H1 (cell line): Measurements from ENCODE around the gene VGLL4. TPM values are rescaled to one million over a fixed set of nuclear protein-coding genes. Genes with fewer than 3 reads are reported as not detected.

ENCODE experiments used
- CTCF ChIA-PET: fragments of 300-600 bp; sonication (Branson Sonifier 250); formaldehyde crosslinking; loops from one replicate; lab custom pipeline; 2021; ENCODE audit not compliant: partially characterized antibody; lab: Charles Lee
- POLR2A ChIA-PET: fragments of 300-600 bp; sonication (Branson Sonifier 250); formaldehyde crosslinking; loops from one replicate; lab custom pipeline; 2021; ENCODE audit warnings: inconsistent platforms; ENCODE audit not compliant: partially characterized antibody; lab: Charles Lee
- DNase-seq, 2 experiments: peaks; one replicate each; pipeline versions ENCODE4 v3.0.0 to v3.0.0-alpha.2; 2010 to 2022; ENCODE audit warnings: low spot score in 2 of 2, low read depth in 1 of 2, mixed read lengths in 1 of 2
- FAIRE-seq: peaks from 2 replicates; lab custom pipeline; 2011; peaks lifted over from hg19 to GRCh38; lab: Jason Lieb, UNC
- H2AFZ ChIP-seq: 2 replicates; pipeline ENCODE4 v1.8.1; 2012; ENCODE audit warnings: low read length, inconsistent platforms
- H2AK5ac ChIP-seq: 2 replicates; pipeline ENCODE4 v1.6.1; 2013; ENCODE audit warnings: low read depth, low read length
- H2BK120ac ChIP-seq: replicated peaks from 2 replicates; pipeline ENCODE3; 2013; ENCODE audit warnings: low read depth, low read length, inconsistent platforms
- H2BK12ac ChIP-seq: 2 replicates; pipeline ENCODE4 v1.6.1; 2013; ENCODE audit warnings: low read depth, low read length
- H2BK15ac ChIP-seq: 2 replicates; pipeline ENCODE4 v1.6.1; 2013; ENCODE audit warnings: low read length
- H2BK20ac ChIP-seq: 2 replicates; pipeline ENCODE4 v1.6.1; 2013; ENCODE audit warnings: low read length
- H2BK5ac ChIP-seq: 2 replicates; pipeline ENCODE4 v1.6.1; 2013; ENCODE audit warnings: low read depth, low read length
- H3K14ac ChIP-seq: 2 replicates; pipeline ENCODE4 v1.6.1; 2013; ENCODE audit warnings: inconsistent platforms; ENCODE audit not compliant: insufficient read length
- H3K18ac ChIP-seq: 2 replicates; pipeline ENCODE4 v1.6.1; 2013; ENCODE audit warnings: low read length; ENCODE audit errors: extremely low read depth
- H3K23ac ChIP-seq: 2 replicates; pipeline ENCODE4 v1.6.1; 2013; ENCODE audit warnings: inconsistent platforms; ENCODE audit not compliant: insufficient read length
- H3K23me2 ChIP-seq: 2 replicates; pipeline ENCODE4 v1.6.1; 2013; ENCODE audit warnings: low read depth, low read length
- H3K27ac ChIP-seq: 2 replicates; pipeline ENCODE4 v1.6.1; 2011; ENCODE audit warnings: low read depth, low read length, inconsistent platforms
- H3K27me3 ChIP-seq, 4 experiments: replicated peaks in 1 of 4; 1 replicate in 1 of 4; 2 replicates in 3 of 4; pipeline versions ENCODE4 v1.6.1 to v1.8.1; 2011 to 2013; ENCODE audit warnings: low read length in 3 of 4, mild to moderate bottlenecking in 3 of 4, inconsistent platforms in 2 of 4, mixed read lengths in 2 of 4, moderate library complexity in 1 of 4; ENCODE audit not compliant: control insufficient read depth in 3 of 4, insufficient read depth in 3 of 4; ENCODE audit errors: extremely low read depth in 1 of 4
- H3K36me3 ChIP-seq, 4 experiments: 2 replicates each; pipeline versions ENCODE4 v1.6.1 to v1.8.1; 2011 to 2013; ENCODE audit warnings: mild to moderate bottlenecking in 4 of 4, low read length in 3 of 4, moderate library complexity in 2 of 4, control low read depth in 1 of 4, inconsistent platforms in 1 of 4; ENCODE audit not compliant: insufficient read depth in 4 of 4, control insufficient read depth in 2 of 4
- H3K4ac ChIP-seq: replicated peaks from 2 replicates; pipeline ENCODE3; 2013; ENCODE audit warnings: low read length, low read depth, mixed read lengths, inconsistent platforms; ENCODE audit not compliant: insufficient read length
- H3K4me1 ChIP-seq, 4 experiments: replicated peaks in 1 of 4; 1 replicate in 1 of 4; 2 replicates in 3 of 4; pipeline versions ENCODE4 v1.6.1 to v1.8.1; 2011 to 2013; ENCODE audit warnings: low read length in 3 of 4, inconsistent platforms in 2 of 4, mixed read lengths in 1 of 4; ENCODE audit not compliant: insufficient read depth in 4 of 4, control insufficient read depth in 3 of 4
- H3K4me2 ChIP-seq, 2 experiments: 2 replicates each; pipeline versions ENCODE4 v1.6.1 to v1.8.1; 2011 to 2013; ENCODE audit warnings: low read depth in 2 of 2, low read length in 2 of 2, control low read depth in 1 of 2, inconsistent platforms in 1 of 2, mild to moderate bottlenecking in 1 of 2; ENCODE audit not compliant: insufficient read depth in 1 of 2
- H3K4me3 ChIP-seq, 4 experiments: fragments of 200-600, 300-600 bp in 1 of 4; sonication (generic), shearing (Covaris generic), sonication (Bioruptor Twin) in 1 of 4; 2 replicates each; pipeline versions ENCODE4 v1.5.1 to v1.8.1; 2011 to 2016; ENCODE audit warnings: low read length in 4 of 4, low read depth in 3 of 4, control low read depth in 2 of 4, inconsistent platforms in 2 of 4, mild to moderate bottlenecking in 2 of 4, mixed read lengths in 1 of 4, moderate library complexity in 1 of 4; ENCODE audit not compliant: insufficient read depth in 2 of 4; ENCODE audit errors: extremely low read depth in 1 of 4
- H3K56ac ChIP-seq: replicated peaks from 2 replicates; pipeline ENCODE3; 2013; ENCODE audit warnings: low read depth, mild to moderate bottlenecking, mixed read lengths, low read length, inconsistent platforms; ENCODE audit not compliant: insufficient read length
- H3K79me1 ChIP-seq: 2 replicates; pipeline ENCODE4 v1.6.1; 2013; ENCODE audit warnings: low read depth, low read length, control low read depth
- H3K79me2 ChIP-seq, 2 experiments: 2 replicates each; pipeline versions ENCODE4 v1.6.1 to v1.8.1; 2012 to 2013; ENCODE audit warnings: low read length in 2 of 2, mild to moderate bottlenecking in 2 of 2, inconsistent platforms in 1 of 2; ENCODE audit not compliant: insufficient read depth in 2 of 2, control insufficient read depth in 1 of 2
- H3K9ac ChIP-seq, 4 experiments: replicated peaks in 1 of 4; 1 replicate in 1 of 4; 2 replicates in 3 of 4; pipeline versions ENCODE4 v1.6.1 to v1.8.1; 2011 to 2013; ENCODE audit warnings: low read depth in 3 of 4, low read length in 3 of 4, control low read depth in 2 of 4, mild to moderate bottlenecking in 2 of 4, moderate library complexity in 2 of 4, inconsistent platforms in 1 of 4; ENCODE audit errors: extremely low read depth in 1 of 4
- H3K9me3 ChIP-seq, 2 experiments: 2 replicates each; pipeline versions ENCODE4 v1.6.1 to v1.8.1; 2012 to 2013; ENCODE audit warnings: mild to moderate bottlenecking in 2 of 2, moderate library complexity in 2 of 2, control low read depth in 1 of 2, inconsistent platforms in 1 of 2, low read depth in 1 of 2, low read length in 1 of 2, mixed read lengths in 1 of 2; ENCODE audit not compliant: insufficient read depth in 2 of 2
- H4K20me1 ChIP-seq, 2 experiments: replicated peaks in 1 of 2; 2 replicates each; pipeline versions ENCODE3 to v1.8.1; 2011 to 2013; ENCODE audit warnings: inconsistent platforms in 2 of 2, low read length in 2 of 2, mild to moderate bottlenecking in 1 of 2; ENCODE audit not compliant: insufficient read depth in 2 of 2, control insufficient read depth in 1 of 2
- H4K5ac ChIP-seq: 2 replicates; pipeline ENCODE4 v1.6.1; 2013; ENCODE audit warnings: low read length, low read depth, mixed read lengths, inconsistent platforms; ENCODE audit not compliant: insufficient read length
- H4K8ac ChIP-seq: 2 replicates; pipeline ENCODE4 v1.8.0; 2013; ENCODE audit warnings: mild to moderate bottlenecking, moderate library complexity, low read length, inconsistent platforms; ENCODE audit not compliant: insufficient read depth; ENCODE audit errors: extremely low read depth
- H4K91ac ChIP-seq: replicated peaks from 2 replicates; pipeline ENCODE3; 2013; ENCODE audit warnings: low read length, mixed read lengths, inconsistent platforms; ENCODE audit not compliant: insufficient read length
- CHD1 ChIP-seq: IDR thresholded peaks from 2 replicates; pipeline ENCODE4 v1.6.1; 2012; ENCODE audit warnings: low read depth, low read length, improper control_type of control experiment
- CREB1 ChIP-seq: IDR thresholded peaks from 2 replicates; pipeline ENCODE4 v1.6.1; 2012; ENCODE audit warnings: inconsistent platforms
- GABPA ChIP-seq: IDR thresholded peaks from 2 replicates; pipeline ENCODE4 v1.6.1; 2011; ENCODE audit warnings: mild to moderate bottlenecking, low read length, moderate library complexity, borderline replicate concordance; ENCODE audit not compliant: insufficient read depth
- GTF2F1 ChIP-seq: IDR thresholded peaks from 2 replicates; pipeline ENCODE4 v1.6.1; 2012; ENCODE audit warnings: low read depth, low read length, improper control_type of control experiment, borderline replicate concordance
- RBBP5 ChIP-seq: IDR thresholded peaks from 2 replicates; pipeline ENCODE4 v1.7.1; 2012; ENCODE audit warnings: low read depth, mild to moderate bottlenecking, inconsistent platforms, low read length, moderate library complexity, borderline replicate concordance
- SIRT6 ChIP-seq: IDR thresholded peaks from one replicate; pipeline ENCODE4 v1.7.1; 2012; ENCODE audit warnings: low read length, inconsistent platforms
- polyA plus RNA-seq, 7 experiments: library from polyadenylated mRNA; depleted of rRNA in 3 of 7; stranded (reverse) in 5 of 7; unstranded in 2 of 7; fragments of >200 nt in 5 of 7; fragments of 200-250 nt in 2 of 7; gene quantifications; 1 replicate in 5 of 7; 2 replicates in 1 of 7; 4 replicates in 1 of 7; pipeline versions ENCODE4 v1.2.1 to v1.2.3, GENCODE V29; 2011 to 2013; ENCODE audit warnings: missing spikeins in 2 of 7, mixed read lengths in 2 of 7
- total RNA-seq: library from RNA; stranded (reverse); fragmentation: NEBNext Ultra II Directional; extraction: Animal tissue kit (Norgen Biotek cat#: 25700); gene quantifications from 2 replicates; pipeline ENCODE4 v1.2.1, GENCODE V29; 2021

VGLL4 gene
- total and polyA plus RNA-seq, 2 of the 8 experiments (the other 6 are each of a cell fraction or from before 2014, with no cell fraction given), result 45.1 to 50.0 TPM

DNA sequence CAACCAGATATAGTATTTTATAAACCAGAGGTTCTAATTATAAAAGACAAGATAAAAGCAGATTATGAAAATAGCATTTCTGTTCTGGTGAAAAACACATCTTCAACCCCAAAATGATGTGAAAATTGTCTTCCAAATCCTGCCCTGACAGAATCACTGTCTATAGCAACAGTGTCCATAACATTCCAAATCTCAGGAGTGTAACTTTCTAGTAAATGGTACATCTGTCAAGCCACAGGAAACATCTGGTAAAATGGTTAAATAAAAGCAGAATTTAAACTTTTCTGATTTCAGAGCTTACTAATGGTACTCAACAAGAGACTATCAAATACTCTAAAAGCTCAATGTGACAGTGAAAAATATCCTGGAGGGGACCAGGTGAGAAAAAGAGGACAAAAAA lies 60.5 kb downstream of the VGLL4 start:
- POLR2A ChIA-PET, result interaction anchor here (0.8 kb wide), 1 partner anchor 60 kb away, joined by 3 read pairs; the partner anchor contains the start of gene VGLL4
- H3K56ac ChIP-seq, result no peak overlapping the region
- H3K4me1 ChIP-seq, result peaks cover 5 to 18% (median 10%) of the 10 kb centered on the region in 4 experiments; a peak in 6 of 7 replicates
- peaks cover 7% of the 10 kb centered on the region for H3K79me1 ChIP-seq
- H3K27ac ChIP-seq, result no peak overlapping the region
- H2BK5ac ChIP-seq, result 0 out of 2 replicates have a peak overlapping the region, but pooled peaks have one; percentile 20
- no peak overlapping the region for H4K8ac ChIP-seq
- no peak overlapping the region for H4K5ac ChIP-seq
- H3K9me3 ChIP-seq, result no peaks in the 10 kb centered on the region
- 0 out of 2 replicates have a peak, but pooled peaks cover 3% of the 10 kb centered on the region for H3K23me2 ChIP-seq
- H2BK12ac ChIP-seq, result no peak overlapping the region
- CTCF ChIA-PET, result interaction anchor here (0.8 to 1.0 kb wide), 2 partner anchors 68 to 1164 kb away, joined by 3 read pairs; no protein-coding TSS in a partner anchor
- DNase-seq (no peak), FAIRE-seq (no peak)
- no peak overlapping the region for H2AK5ac ChIP-seq
- no peak overlapping the region for H3K4ac ChIP-seq
- H3K4me2 ChIP-seq, result peak overlapping the region; percentile 66 to 77; a peak in 3 of 4 replicates
- H4K91ac ChIP-seq, result no peak overlapping the region
- no peak overlapping the region for H2BK120ac ChIP-seq
- peaks cover 2 to 4% of the 10 kb centered on the region in 2 experiments for H4K20me1 ChIP-seq
- H3K14ac ChIP-seq, result no peak overlapping the region
- no peaks in the 10 kb centered on the region for H3K27me3 ChIP-seq
- H3K4me3 ChIP-seq, result peak overlapping the region in 1 of 4 experiments; percentile 57; a peak in 1 of 8 replicates
- peaks cover 5 to 89% of the 10 kb centered on the region in 2 experiments for H3K79me2 ChIP-seq
- H3K18ac ChIP-seq, result no peak overlapping the region
- no peak overlapping the region for H2BK15ac ChIP-seq
- H3K9ac ChIP-seq, result no peak overlapping the region
- TF ChIP-seq GABPA, result no peak
- no peak for TF ChIP-seq CREB1
- TF ChIP-seq SIRT6, result no peak
- TF ChIP-seq CHD1, result no peak
- no peak for TF ChIP-seq RBBP5
- no peak for TF ChIP-seq GTF2F1
- no peak overlapping the region for H2AFZ ChIP-seq
- no peak overlapping the region for H3K23ac ChIP-seq
- no peak overlapping the region for H2BK20ac ChIP-seq
- no peaks in the 10 kb centered on the region for H3K36me3 ChIP-seq
